Type B pancreatic cell (in vitro differentiated cells): Measurements from ENCODE around the gene VMO1. TPM values are rescaled to one million over a fixed set of nuclear protein-coding genes. Genes with fewer than 3 reads are reported as not detected.

ENCODE experiments used
- DNase-seq: peaks from one replicate; pipeline ENCODE4 v3.0.0; 2021; ENCODE audit warnings: mixed read lengths; ENCODE audit not compliant: unreplicated experiment; ENCODE audit errors: extremely low spot score
- H3K27ac Mint-ChIP-seq: 2 replicates; pipeline ENCODE4 v1.8.0; 2021; ENCODE audit warnings: mild to moderate bottlenecking, mixed read lengths
- H3K27me3 Mint-ChIP-seq: 2 replicates; pipeline ENCODE4 v1.8.0; 2021; ENCODE audit warnings: mixed read lengths
- H3K36me3 Mint-ChIP-seq: 2 replicates; pipeline ENCODE4 v1.8.0; 2021; ENCODE audit warnings: mixed read lengths
- H3K4me1 Mint-ChIP-seq: one replicate; pipeline ENCODE4 v1.8.0; 2021; ENCODE audit warnings: mixed read lengths; ENCODE audit not compliant: unreplicated experiment
- H3K4me3 Mint-ChIP-seq: 2 replicates; pipeline ENCODE4 v1.8.0; 2021; ENCODE audit warnings: mild to moderate bottlenecking, mixed read lengths
- H3K9me3 Mint-ChIP-seq: 2 replicates; pipeline ENCODE4 v1.8.0; 2021; ENCODE audit warnings: mixed read lengths
- total RNA-seq: library from RNA; stranded (reverse); gene quantifications from 2 replicates; pipeline ENCODE4 v1.2.1, GENCODE V29; 2021; ENCODE audit warnings: low replicate concordance
- TF ChIP-seq, protein P1 (sequence below): fragments of 200-600 bp; sonication (generic); conservative IDR thresholded peaks from 2 replicates; pipeline ENCODE4 v1.5.0; 2021; ENCODE audit warnings: antibody characterized with exemption, mild to moderate bottlenecking

Gene VMO1
- total RNA-seq, 1 donor from 2014 or later: 1.8 TPM

DNA sequence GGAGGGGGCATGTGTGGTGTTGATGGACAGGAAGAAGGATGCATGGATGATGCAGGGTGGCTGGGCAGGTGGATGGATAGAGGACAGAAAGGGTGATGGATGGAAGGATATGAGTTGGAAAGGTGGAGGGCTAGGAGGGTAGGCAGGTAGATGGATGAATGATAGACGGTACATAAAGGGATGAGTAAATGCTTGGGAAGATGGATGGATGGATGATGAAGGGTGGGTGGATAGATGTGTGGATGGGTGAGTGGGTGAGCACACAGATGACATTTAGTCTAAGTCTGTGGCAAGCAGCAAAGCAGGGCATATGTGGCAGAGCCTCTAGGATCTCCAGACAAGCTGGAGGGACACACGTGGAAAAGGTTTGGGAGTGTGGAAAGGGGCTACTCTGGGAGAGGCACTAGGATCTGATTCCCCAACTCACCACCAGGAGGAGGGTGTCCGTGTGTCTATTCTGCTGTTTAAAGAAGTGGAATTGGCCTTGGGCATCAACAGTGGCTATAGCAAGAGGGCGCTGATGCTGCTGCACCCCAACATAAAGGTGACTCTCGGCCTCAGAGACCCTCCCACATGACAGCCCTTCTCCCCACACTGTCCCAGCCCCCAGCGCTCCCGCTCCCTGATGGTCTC is 29.0 kb upstream of the VMO1 start:
- no peaks in the 10 kb centered on the region for H3K9me3 Mint-ChIP-seq
- H3K36me3 Mint-ChIP-seq: peaks cover 20% of the 10 kb centered on the region
- no peak overlapping the region for H3K4me3 Mint-ChIP-seq
- no peaks in the 10 kb centered on the region for H3K4me1 Mint-ChIP-seq
- TF ChIP-seq, protein P1, sequence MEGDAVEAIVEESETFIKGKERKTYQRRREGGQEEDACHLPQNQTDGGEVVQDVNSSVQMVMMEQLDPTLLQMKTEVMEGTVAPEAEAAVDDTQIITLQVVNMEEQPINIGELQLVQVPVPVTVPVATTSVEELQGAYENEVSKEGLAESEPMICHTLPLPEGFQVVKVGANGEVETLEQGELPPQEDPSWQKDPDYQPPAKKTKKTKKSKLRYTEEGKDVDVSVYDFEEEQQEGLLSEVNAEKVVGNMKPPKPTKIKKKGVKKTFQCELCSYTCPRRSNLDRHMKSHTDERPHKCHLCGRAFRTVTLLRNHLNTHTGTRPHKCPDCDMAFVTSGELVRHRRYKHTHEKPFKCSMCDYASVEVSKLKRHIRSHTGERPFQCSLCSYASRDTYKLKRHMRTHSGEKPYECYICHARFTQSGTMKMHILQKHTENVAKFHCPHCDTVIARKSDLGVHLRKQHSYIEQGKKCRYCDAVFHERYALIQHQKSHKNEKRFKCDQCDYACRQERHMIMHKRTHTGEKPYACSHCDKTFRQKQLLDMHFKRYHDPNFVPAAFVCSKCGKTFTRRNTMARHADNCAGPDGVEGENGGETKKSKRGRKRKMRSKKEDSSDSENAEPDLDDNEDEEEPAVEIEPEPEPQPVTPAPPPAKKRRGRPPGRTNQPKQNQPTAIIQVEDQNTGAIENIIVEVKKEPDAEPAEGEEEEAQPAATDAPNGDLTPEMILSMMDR: peak; percentile 57
- DNase-seq: no peak
- H3K27ac Mint-ChIP-seq: no peak overlapping the region
- no peaks in the 10 kb centered on the region for H3K27me3 Mint-ChIP-seq

DNA sequence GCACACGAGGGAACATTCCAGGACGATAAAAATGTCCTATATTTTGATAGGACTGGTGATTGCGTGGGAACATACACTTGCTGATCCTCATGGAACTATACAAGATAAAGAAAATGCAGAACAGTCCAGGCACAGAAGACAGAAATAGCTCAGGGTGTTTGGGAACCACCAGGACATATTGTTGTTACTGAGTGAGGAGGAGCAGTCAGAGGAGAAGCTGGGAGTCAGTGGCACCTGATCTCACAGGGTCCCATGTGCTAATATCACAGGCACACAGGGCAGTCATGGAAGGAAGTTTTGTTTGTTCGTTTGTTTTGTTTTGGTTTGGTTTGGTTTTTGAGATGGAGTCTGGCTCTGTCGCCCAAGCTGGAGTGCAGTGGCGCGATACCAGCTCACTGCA is 26.5 kb upstream of the VMO1 start:
- no peak for DNase-seq
- Mint-ChIP-seq H3K4me3 (no peak overlapping the region), H3K36me3 (peaks cover 20% of the 10 kb centered on the region), H3K9me3 (no peaks in the 10 kb centered on the region), H3K27me3 (no peaks in the 10 kb centered on the region), H3K27ac (no peak overlapping the region), H3K4me1 (peaks cover 11% of the 10 kb centered on the region)
- TF ChIP-seq, protein P1: no peak

DNA sequence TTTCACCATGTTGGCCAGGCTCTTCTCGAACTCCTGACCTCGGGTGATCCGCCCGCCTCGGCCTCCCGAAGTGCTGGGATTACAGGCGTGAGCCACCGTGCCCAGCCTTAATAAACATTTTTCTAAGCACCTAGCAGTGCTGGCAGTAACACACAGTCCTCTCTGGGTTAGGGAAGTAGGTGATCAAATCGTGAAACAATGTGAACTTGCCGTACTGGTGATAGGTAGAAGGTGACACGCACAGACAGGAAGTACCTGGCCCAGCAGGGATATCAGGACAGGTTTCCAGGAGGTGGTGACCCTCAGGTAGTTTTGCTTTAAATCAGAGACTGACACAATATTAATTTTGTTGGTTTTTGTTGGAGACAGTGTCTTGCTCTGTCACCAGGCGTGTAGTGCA is 25.3 kb upstream of the VMO1 start:
- H3K4me1 Mint-ChIP-seq: peaks cover 13% of the 10 kb centered on the region
- H3K4me3 Mint-ChIP-seq: no peak overlapping the region
- H3K27ac Mint-ChIP-seq: peak overlapping the region; percentile 16
- TF ChIP-seq, protein P1: no peak
- no peaks in the 10 kb centered on the region for H3K9me3 Mint-ChIP-seq
- DNase-seq: no peak
- peaks cover 20% of the 10 kb centered on the region for H3K36me3 Mint-ChIP-seq
- H3K27me3 Mint-ChIP-seq: no peaks in the 10 kb centered on the region

DNA sequence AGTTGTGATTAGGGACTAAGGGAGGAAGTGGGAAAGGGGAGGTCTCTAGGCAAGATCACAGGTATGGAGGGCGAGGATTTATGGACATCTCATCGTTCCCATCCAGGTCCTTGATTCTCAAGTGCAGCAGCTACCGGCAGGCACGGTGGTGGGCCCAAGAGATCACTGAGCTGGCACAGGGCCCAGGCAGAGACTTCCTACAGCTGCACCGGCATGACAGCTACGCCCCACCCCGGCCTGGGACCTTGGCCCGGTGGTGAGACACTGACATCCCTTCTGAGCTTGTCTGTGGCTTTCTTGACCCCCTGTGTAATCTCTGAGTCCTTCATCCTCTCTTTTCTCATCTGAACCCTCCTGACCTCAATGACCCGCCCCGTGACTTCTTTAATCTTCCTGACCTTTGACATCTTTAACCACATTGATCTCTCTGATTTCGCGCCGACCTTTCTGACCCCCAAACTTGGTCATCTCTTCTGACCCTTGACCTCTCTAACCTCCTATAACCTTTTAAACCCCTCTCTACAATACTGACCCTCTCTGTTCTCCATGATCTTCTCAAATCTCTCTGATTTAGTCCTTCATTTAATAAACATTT is 24.6 kb upstream of the VMO1 start:
- Mint-ChIP-seq H3K36me3 (peaks cover 20% of the 10 kb centered on the region), H3K4me1 (peaks cover 13% of the 10 kb centered on the region), H3K9me3 (no peaks in the 10 kb centered on the region), H3K27ac (peak overlapping the region; percentile 29), H3K4me3 (peak overlapping the region; percentile 52), H3K27me3 (no peaks in the 10 kb centered on the region)
- TF ChIP-seq, protein P1: no peak
- DNase-seq: no peak

DNA sequence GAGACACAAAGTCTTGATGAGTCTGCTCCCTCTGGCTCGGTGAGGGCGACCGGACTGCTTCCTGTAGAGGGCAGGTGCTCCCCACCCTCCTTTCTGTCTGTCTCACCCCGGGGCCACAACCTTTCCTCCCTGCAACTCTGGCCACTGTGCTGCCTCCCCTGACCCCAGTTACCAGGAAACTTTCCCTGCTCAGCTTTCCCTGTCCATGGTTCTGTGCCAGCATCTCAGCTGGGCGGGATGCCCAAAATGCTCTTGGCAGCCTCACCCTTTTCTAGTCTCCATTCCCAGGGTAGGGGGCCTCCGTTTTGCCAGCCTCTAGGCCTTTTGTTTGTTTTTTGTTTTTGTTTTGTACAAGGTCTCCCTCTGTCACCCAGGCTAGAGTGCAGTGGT is 22.2 kb upstream of the VMO1 start:
- Mint-ChIP-seq H3K9me3 (no peaks in the 10 kb centered on the region), H3K27me3 (no peaks in the 10 kb centered on the region), H3K27ac (peak overlapping the region; percentile 65), H3K4me3 (peak overlapping the region; percentile 90), H3K4me1 (peaks cover 13% of the 10 kb centered on the region), H3K36me3 (peaks cover 14% of the 10 kb centered on the region)
- DNase-seq: no peak
- TF ChIP-seq, protein P1: no peak
